HepG2 (cell line): ENCODE measurements around the gene BRINP1. TPM values are rescaled to one million over a fixed set of nuclear protein-coding genes. Genes with fewer than 3 reads are reported as not detected.

Experiments used
- ATAC-seq: fragments of 200-7000 bp; cut with Tn5 transposase; 3 replicates; pipeline ENCODE4 v1.9.1; 2020; ENCODE audit warnings: mild to moderate bottlenecking, moderate library complexity
- BruUV-seq: library from RNA; stranded (reverse); fragments of 400-500 nt; replicated peaks from 2 replicates; lab custom pipeline; 2021; lab: Mats Ljungman, UMichigan
- CTCF ChIA-PET: fragments of 300-600 bp; formaldehyde crosslinking; extraction: SDS; loops from one replicate; lab custom pipeline; 2021; ENCODE audit warnings: low total read pairs, inconsistent platforms, low intra/inter-chr PET ratio; lab: Yijun Ruan, JAX
- POLR2A ChIA-PET: fragments of 350-600 bp; sonication (Branson Sonifier 250); formaldehyde crosslinking; loops from one replicate; lab custom pipeline; 2020; ENCODE audit warnings: antibody characterized with exemption, inconsistent platforms; lab: Yijun Ruan, JAX
- DNase-seq: peaks from one replicate; pipeline ENCODE4 v3.0.0-alpha.2; 2015; ENCODE audit warnings: low spot score
- FAIRE-seq: peaks from 3 replicates; lab custom pipeline; 2011; peaks lifted over from hg19 to GRCh38; lab: Jason Lieb, UNC
- H2AFZ ChIP-seq: one replicate; pipeline ENCODE4 v1.6.1; 2011; ENCODE audit warnings: low read length, inconsistent platforms
- H3K27ac ChIP-seq: fragments of 300-600 bp; 3 replicates; pipeline ENCODE4 v1.8.0; 2011; ENCODE audit warnings: mixed run types, mild to moderate bottlenecking, mixed read lengths, low read length, inconsistent platforms; ENCODE audit not compliant: insufficient read depth; ENCODE audit errors: extremely low read length
- H3K27me3 ChIP-seq, 2 experiments: fragments of 200-600 bp in 1 of 2; 2 replicates in 1 of 2; 3 replicates in 1 of 2; pipeline versions ENCODE4 v1.6.0 to v1.8.0; 2011; ENCODE audit warnings: low read length in 2 of 2, mild to moderate bottlenecking in 2 of 2, moderate library complexity in 2 of 2, inconsistent platforms in 1 of 2; ENCODE audit not compliant: insufficient read depth in 2 of 2, control insufficient read depth in 1 of 2
- H3K36me3 ChIP-seq, 2 experiments: fragments of 200-600 bp in 1 of 2; replicated peaks in 1 of 2; 2 replicates in 1 of 2; 3 replicates in 1 of 2; pipeline versions ENCODE4 v1.5.1 to v1.8.0; 2011; ENCODE audit warnings: low read length in 2 of 2, inconsistent platforms in 1 of 2; ENCODE audit not compliant: insufficient read depth in 2 of 2, control insufficient read depth in 1 of 2
- H3K4me1 ChIP-seq: 2 replicates; pipeline ENCODE4 v1.5.1; 2012; ENCODE audit warnings: low read length, inconsistent platforms; ENCODE audit not compliant: insufficient read depth
- H3K4me2 ChIP-seq: 2 replicates; pipeline ENCODE4 v1.6.0; 2011; ENCODE audit warnings: low read depth, low read length, inconsistent platforms
- H3K4me3 ChIP-seq, 3 experiments: fragments of 200-600 bp in 1 of 3; sonication (generic), shearing (Covaris generic) in 1 of 3; replicated peaks in 1 of 3; 2 replicates each; pipeline ENCODE4 v1.5.1; 2011 to 2016; ENCODE audit warnings: low read length in 3 of 3, inconsistent platforms in 2 of 3, low read depth in 2 of 3, mild to moderate bottlenecking in 2 of 3, control low read depth in 1 of 3, mixed read lengths in 1 of 3; ENCODE audit not compliant: insufficient read depth in 1 of 3
- H3K79me2 ChIP-seq: one replicate; pipeline ENCODE4 v1.6.1; 2011; ENCODE audit warnings: low read length, inconsistent platforms; ENCODE audit not compliant: insufficient read depth
- H3K9ac ChIP-seq: 2 replicates; pipeline ENCODE4 v1.6.0; 2011; ENCODE audit warnings: mild to moderate bottlenecking, low read depth, low read length, inconsistent platforms; ENCODE audit not compliant: insufficient read depth
- H3K9me3 ChIP-seq: 2 replicates; pipeline ENCODE4 v1.5.1; 2012; ENCODE audit warnings: mild to moderate bottlenecking, low read length
- H4K20me1 ChIP-seq: 2 replicates; pipeline ENCODE4 v1.6.0; 2011; ENCODE audit warnings: inconsistent platforms, mild to moderate bottlenecking, low read length, moderate library complexity; ENCODE audit not compliant: insufficient read depth
- STAG1 ChIP-seq: sonication (generic); formaldehyde crosslinking; IDR thresholded peaks from 2 replicates; pipeline ENCODE4 v1.4.0; 2020; ENCODE audit warnings: missing genetic modification reagents
- TBX2 ChIP-seq: sonication (generic); formaldehyde crosslinking; IDR thresholded peaks from 2 replicates; pipeline ENCODE4 v1.5.0; 2020; ENCODE audit warnings: missing genetic modification reagents, mild to moderate bottlenecking, borderline replicate concordance
- ZNF101 ChIP-seq: sonication (generic); formaldehyde crosslinking; IDR thresholded peaks from 2 replicates; pipeline ENCODE4 v1.4.0; 2020; ENCODE audit warnings: mild to moderate bottlenecking, low read depth, missing genetic modification reagents, borderline replicate concordance
- ZNF451 ChIP-seq: sonication (generic); formaldehyde crosslinking; IDR thresholded peaks from 2 replicates; pipeline ENCODE4 v1.5.0; 2020; ENCODE audit warnings: mild to moderate bottlenecking, missing genetic modification reagents
- ZNF788 ChIP-seq: sonication (generic); formaldehyde crosslinking; IDR thresholded peaks from 2 replicates; pipeline ENCODE4 v1.5.0; 2020; ENCODE audit warnings: mild to moderate bottlenecking, missing genetic modification reagents, borderline replicate concordance
- WGBS: methylation state at CpG from one replicate; pipeline ENCODE4 v1.1.6; 2017; ENCODE audit warnings: low lambda C conversion rate; 5-methylcytosine and 5-hydroxymethylcytosine counted together
- in situ Hi-C: cut with HindIII; loops from 2 replicates; pipeline ENCODE4 v1.10.0; 2017; ENCODE audit warnings: low pct_unique_long_range_greater_than_20kb; ENCODE audit not compliant: extremely low pct_ligation_motif_present
- intact Hi-C: fragments of 100-400 bp; cut with micrococcal nuclease; formaldehyde crosslinking; loops from one replicate; pipeline ENCODE4 v1.10.0; 2022; ENCODE audit not compliant: unreplicated experiment
- polyA plus RNA-seq, 8 experiments: library from polyadenylated mRNA; depleted of rRNA in 3 of 8; stranded (reverse) in 7 of 8; unstranded in 1 of 8; fragments of >200 nt; fragmentation: Illumina TruSeq in 4 of 8; extraction: Trizol in 4 of 8; gene quantifications; 2 replicates each; pipeline versions ENCODE4 v1.2.1 to v1.2.3, GENCODE V29; 2011 to 2016; ENCODE audit warnings: low read depth in 4 of 8, missing spikeins in 1 of 8, mixed read lengths in 1 of 8; ENCODE audit not compliant: insufficient read depth in 1 of 8
- total RNA-seq, 5 experiments: library from RNA; depleted of rRNA; stranded (reverse); fragments of >200 nt; fragmentation: Illumina TruSeq; extraction: Trizol; gene quantifications; 2 replicates each; pipeline ENCODE4 v1.2.3, GENCODE V29; 2016; ENCODE audit warnings: low read depth in 1 of 5
- TF ChIP-seq, protein P1 (sequence below): sonication (generic); formaldehyde crosslinking; IDR thresholded peaks from 2 replicates; pipeline ENCODE4 v1.5.0; 2020; ENCODE audit warnings: mild to moderate bottlenecking, missing genetic modification reagents, moderate library complexity
- TF ChIP-seq, protein P2 (sequence below): sonication (generic); formaldehyde crosslinking; IDR thresholded peaks from 2 replicates; pipeline ENCODE4 v1.8.0; 2022; ENCODE audit warnings: missing genetic modification reagents, mild to moderate bottlenecking, moderate library complexity, borderline replicate concordance
- TF ChIP-seq, protein P3 (sequence below): sonication (generic); formaldehyde crosslinking; IDR thresholded peaks from 2 replicates; pipeline ENCODE4 v1.5.1; 2020; ENCODE audit warnings: missing genetic modification reagents, mild to moderate bottlenecking, borderline replicate concordance
- TF ChIP-seq, protein P4 (sequence below): sonication (generic); formaldehyde crosslinking; IDR thresholded peaks from 2 replicates; pipeline ENCODE4 v1.5.1; 2020; ENCODE audit warnings: missing genetic modification reagents, mild to moderate bottlenecking, borderline replicate concordance
- TF ChIP-seq, protein P5 (sequence below): sonication (generic); formaldehyde crosslinking; IDR thresholded peaks from 2 replicates; pipeline ENCODE4 v1.4.0; 2020; ENCODE audit warnings: missing genetic modification reagents

The BRINP1 gene
- total and polyA plus RNA-seq, 2 of the 13 experiments (the other 11 are each of a cell fraction or from before 2014, with no cell fraction given) = not detected

DNA sequence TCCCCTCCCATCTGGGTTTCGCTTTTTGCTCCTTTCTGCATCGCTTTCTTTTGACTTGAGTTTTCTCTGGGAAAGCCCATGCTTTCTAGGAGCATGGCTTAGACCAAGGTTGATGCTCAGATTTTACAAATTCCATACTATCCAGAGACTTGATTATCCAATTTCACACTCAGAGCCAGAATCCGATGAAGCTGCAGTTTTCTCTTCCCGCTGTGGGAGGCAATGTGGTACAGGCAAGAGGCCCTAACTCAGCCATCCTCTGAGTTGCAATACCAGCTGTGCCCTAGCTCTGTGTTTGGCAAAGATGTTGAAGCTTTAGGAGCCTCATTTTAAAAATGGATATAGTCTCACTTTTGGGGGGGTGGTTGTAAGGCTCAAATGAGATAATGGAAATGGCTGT, 85.1 kb downstream of the BRINP1 start:
- no peaks in the 10 kb centered on the region for H3K79me2 ChIP-seq
- H3K27me3 ChIP-seq = 0 out of 5 replicates have a peak, but pooled peaks cover 0 to 4% of the 10 kb centered on the region in 2 experiments
- BruUV-seq = no TSS peak
- intact Hi-C loops = no loop called here
- WGBS = 4% methylated on average over 4 of the region's 4 CpGs
- no peaks in the 10 kb centered on the region for H3K4me1 ChIP-seq
- no peak overlapping the region for H3K4me2 ChIP-seq
- ATAC-seq (peak; percentile 83), DNase-seq (peak; percentile 6), FAIRE-seq (no peak)
- H2AFZ ChIP-seq = no peak overlapping the region
- H3K9ac ChIP-seq = no peak overlapping the region
- no peaks in the 10 kb centered on the region for H3K36me3 ChIP-seq
- TF ChIP-seq, protein P1, sequence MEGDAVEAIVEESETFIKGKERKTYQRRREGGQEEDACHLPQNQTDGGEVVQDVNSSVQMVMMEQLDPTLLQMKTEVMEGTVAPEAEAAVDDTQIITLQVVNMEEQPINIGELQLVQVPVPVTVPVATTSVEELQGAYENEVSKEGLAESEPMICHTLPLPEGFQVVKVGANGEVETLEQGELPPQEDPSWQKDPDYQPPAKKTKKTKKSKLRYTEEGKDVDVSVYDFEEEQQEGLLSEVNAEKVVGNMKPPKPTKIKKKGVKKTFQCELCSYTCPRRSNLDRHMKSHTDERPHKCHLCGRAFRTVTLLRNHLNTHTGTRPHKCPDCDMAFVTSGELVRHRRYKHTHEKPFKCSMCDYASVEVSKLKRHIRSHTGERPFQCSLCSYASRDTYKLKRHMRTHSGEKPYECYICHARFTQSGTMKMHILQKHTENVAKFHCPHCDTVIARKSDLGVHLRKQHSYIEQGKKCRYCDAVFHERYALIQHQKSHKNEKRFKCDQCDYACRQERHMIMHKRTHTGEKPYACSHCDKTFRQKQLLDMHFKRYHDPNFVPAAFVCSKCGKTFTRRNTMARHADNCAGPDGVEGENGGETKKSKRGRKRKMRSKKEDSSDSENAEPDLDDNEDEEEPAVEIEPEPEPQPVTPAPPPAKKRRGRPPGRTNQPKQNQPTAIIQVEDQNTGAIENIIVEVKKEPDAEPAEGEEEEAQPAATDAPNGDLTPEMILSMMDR (CRISPR knock-in tag) = peak; percentile 31
- TF ChIP-seq, protein P2, sequence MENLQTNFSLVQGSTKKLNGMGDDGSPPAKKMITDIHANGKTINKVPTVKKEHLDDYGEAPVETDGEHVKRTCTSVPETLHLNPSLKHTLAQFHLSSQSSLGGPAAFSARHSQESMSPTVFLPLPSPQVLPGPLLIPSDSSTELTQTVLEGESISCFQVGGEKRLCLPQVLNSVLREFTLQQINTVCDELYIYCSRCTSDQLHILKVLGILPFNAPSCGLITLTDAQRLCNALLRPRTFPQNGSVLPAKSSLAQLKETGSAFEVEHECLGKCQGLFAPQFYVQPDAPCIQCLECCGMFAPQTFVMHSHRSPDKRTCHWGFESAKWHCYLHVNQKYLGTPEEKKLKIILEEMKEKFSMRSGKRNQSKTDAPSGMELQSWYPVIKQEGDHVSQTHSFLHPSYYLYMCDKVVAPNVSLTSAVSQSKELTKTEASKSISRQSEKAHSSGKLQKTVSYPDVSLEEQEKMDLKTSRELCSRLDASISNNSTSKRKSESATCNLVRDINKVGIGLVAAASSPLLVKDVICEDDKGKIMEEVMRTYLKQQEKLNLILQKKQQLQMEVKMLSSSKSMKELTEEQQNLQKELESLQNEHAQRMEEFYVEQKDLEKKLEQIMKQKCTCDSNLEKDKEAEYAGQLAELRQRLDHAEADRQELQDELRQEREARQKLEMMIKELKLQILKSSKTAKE (CRISPR knock-in tag) = no peak
- TF ChIP-seq STAG1 (CRISPR knock-in tag) = peak; percentile 30
- TF ChIP-seq ZNF101 (CRISPR knock-in tag) = no peak
- TF ChIP-seq, protein P3, sequence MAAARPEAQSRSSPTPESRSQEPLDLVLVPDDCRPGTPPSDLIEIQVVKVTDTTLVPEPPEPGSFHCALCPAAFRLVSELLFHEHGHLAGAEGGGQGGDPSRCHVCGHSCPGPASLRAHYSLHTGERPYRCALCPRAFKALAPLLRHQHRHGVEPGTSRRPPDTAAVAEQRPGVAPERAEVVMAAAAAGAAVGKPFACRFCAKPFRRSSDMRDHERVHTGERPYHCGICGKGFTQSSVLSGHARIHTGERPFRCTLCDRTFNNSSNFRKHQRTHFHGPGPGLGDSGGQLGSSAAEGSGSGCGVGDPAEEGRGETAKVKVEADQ (CRISPR knock-in tag) = no peak
- TF ChIP-seq, protein P4, sequence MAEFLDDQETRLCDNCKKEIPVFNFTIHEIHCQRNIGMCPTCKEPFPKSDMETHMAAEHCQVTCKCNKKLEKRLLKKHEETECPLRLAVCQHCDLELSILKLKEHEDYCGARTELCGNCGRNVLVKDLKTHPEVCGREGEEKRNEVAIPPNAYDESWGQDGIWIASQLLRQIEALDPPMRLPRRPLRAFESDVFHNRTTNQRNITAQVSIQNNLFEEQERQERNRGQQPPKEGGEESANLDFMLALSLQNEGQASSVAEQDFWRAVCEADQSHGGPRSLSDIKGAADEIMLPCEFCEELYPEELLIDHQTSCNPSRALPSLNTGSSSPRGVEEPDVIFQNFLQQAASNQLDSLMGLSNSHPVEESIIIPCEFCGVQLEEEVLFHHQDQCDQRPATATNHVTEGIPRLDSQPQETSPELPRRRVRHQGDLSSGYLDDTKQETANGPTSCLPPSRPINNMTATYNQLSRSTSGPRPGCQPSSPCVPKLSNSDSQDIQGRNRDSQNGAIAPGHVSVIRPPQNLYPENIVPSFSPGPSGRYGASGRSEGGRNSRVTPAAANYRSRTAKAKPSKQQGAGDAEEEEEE (CRISPR knock-in tag) = no peak
- no peak for TF ChIP-seq ZNF451 (CRISPR knock-in tag)
- no peak for TF ChIP-seq TBX2
- no peak for TF ChIP-seq ZNF788 (CRISPR knock-in tag)
- TF ChIP-seq, protein P5, sequence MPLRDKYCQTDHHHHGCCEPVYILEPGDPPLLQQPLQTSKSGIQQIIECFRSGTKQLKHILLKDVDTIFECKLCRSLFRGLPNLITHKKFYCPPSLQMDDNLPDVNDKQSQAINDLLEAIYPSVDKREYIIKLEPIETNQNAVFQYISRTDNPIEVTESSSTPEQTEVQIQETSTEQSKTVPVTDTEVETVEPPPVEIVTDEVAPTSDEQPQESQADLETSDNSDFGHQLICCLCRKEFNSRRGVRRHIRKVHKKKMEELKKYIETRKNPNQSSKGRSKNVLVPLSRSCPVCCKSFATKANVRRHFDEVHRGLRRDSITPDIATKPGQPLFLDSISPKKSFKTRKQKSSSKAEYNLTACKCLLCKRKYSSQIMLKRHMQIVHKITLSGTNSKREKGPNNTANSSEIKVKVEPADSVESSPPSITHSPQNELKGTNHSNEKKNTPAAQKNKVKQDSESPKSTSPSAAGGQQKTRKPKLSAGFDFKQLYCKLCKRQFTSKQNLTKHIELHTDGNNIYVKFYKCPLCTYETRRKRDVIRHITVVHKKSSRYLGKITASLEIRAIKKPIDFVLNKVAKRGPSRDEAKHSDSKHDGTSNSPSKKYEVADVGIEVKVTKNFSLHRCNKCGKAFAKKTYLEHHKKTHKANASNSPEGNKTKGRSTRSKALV (CRISPR knock-in tag) = no peak
- no peaks in the 10 kb centered on the region for H3K9me3 ChIP-seq
- ChIA-PET CTCF (no interaction called here), POLR2A (no interaction called here)
- H4K20me1 ChIP-seq = no peaks in the 10 kb centered on the region
- H3K4me3 ChIP-seq = no peak overlapping the region
- no peak overlapping the region for H3K27ac ChIP-seq
- in situ Hi-C loops = no loop called here
